Panc1 (cell line): ENCODE results near the gene PRICKLE3. TPM values are rescaled to one million over a fixed set of nuclear protein-coding genes. Genes with fewer than 3 reads are reported as not detected.
A peak's percentile ranks its signal among the peaks of the same experiment; 100 is the strongest.

ENCODE experiments used
- ATAC-seq: fragments of 200-7000 bp; cut with Tn5 transposase; 2 replicates; pipeline ENCODE4 v1.9.1; 2020; ENCODE audit warnings: mild to moderate bottlenecking, moderate library complexity
- BruUV-seq: library from RNA; stranded (reverse); fragments of 400-500 nt; replicated peaks from 2 replicates; lab custom pipeline; 2021; lab: Mats Ljungman, UMichigan
- CTCF ChIA-PET: fragments of 300-600 bp; sonication (Branson Sonifier 250); formaldehyde crosslinking; loops from one replicate; lab custom pipeline; 2022; ENCODE audit warnings: antibody characterized with exemption; lab: Charles Lee
- POLR2A ChIA-PET: fragments of 300-600 bp; sonication (Branson Sonifier 250); formaldehyde crosslinking; loops from one replicate; lab custom pipeline; 2022; ENCODE audit warnings: antibody characterized with exemption; lab: Charles Lee
- DNase-seq: peaks from one replicate; pipeline ENCODE4 v3.0.0-alpha.2; 2010; ENCODE audit warnings: low read depth, low spot score
- H3K27ac ChIP-seq: 2 replicates; pipeline ENCODE4 v1.5.1; 2011; ENCODE audit warnings: mild to moderate bottlenecking, low read length, inconsistent platforms
- H3K27me3 ChIP-seq: fragments of 200-500 bp; sonication (Bioruptor generic); 2 replicates; pipeline ENCODE4 v1.6.0; 2014; ENCODE audit warnings: low read length, inconsistent platforms; ENCODE audit not compliant: control insufficient read depth, insufficient read depth
- H3K36me3 ChIP-seq: fragments of 200-500 bp; sonication (Bioruptor generic); 2 replicates; pipeline ENCODE4 v1.5.1; 2014; ENCODE audit warnings: inconsistent platforms, mild to moderate bottlenecking, low read length, moderate library complexity; ENCODE audit not compliant: control insufficient read depth, insufficient read depth
- H3K4me1 ChIP-seq: 2 replicates; pipeline ENCODE4 v1.5.1; 2011; ENCODE audit warnings: inconsistent platforms, mild to moderate bottlenecking, low read length, moderate library complexity; ENCODE audit not compliant: control insufficient read depth, insufficient read depth
- H3K4me3 ChIP-seq, 2 experiments: 2 replicates each; pipeline ENCODE4 v1.5.1; 2011 to 2012; ENCODE audit warnings: low read depth in 2 of 2, low read length in 2 of 2, mild to moderate bottlenecking in 2 of 2, inconsistent platforms in 1 of 2, moderate library complexity in 1 of 2
- H3K9me3 ChIP-seq: fragments of 200-500 bp; sonication (Bioruptor generic); 2 replicates; pipeline ENCODE4 v1.5.1; 2014; ENCODE audit warnings: low read depth, mild to moderate bottlenecking, inconsistent platforms, low read length, moderate library complexity; ENCODE audit not compliant: control insufficient read depth, insufficient read depth
- POLR2AphosphoS5 ChIP-seq: IDR thresholded peaks from 2 replicates; pipeline ENCODE4 v1.6.1; 2012; ENCODE audit warnings: mild to moderate bottlenecking, low read depth, low read length, moderate library complexity
- SIN3A ChIP-seq: IDR thresholded peaks from 2 replicates; pipeline ENCODE4 v1.6.1; 2012; ENCODE audit warnings: low read depth, mild to moderate bottlenecking, low read length, moderate library complexity, borderline replicate concordance; ENCODE audit not compliant: insufficient read depth
- TCF7L2 ChIP-seq: IDR thresholded peaks from 2 replicates; pipeline ENCODE4 v1.6.1; 2011; ENCODE audit warnings: mild to moderate bottlenecking, low read depth, low read length, inconsistent platforms
- in situ Hi-C: cut with HindIII; loops from 2 replicates; pipeline ENCODE4 v1.10.0; 2016; ENCODE audit warnings: low sequenced_read_pairs, low pct_unique_long_range_greater_than_20kb
- intact Hi-C: fragments of 100-400 bp; cut with micrococcal nuclease; formaldehyde crosslinking; loops from one replicate; pipeline ENCODE4 v1.10.0; 2022; ENCODE audit not compliant: unreplicated experiment
- total RNA-seq: library from RNA; stranded (reverse); gene quantifications from one replicate; pipeline ENCODE4 v1.2.1, GENCODE V29; 2021; ENCODE audit not compliant: unreplicated experiment
- TF ChIP-seq, protein P1 (sequence below), 2 experiments: IDR thresholded peaks; 2 replicates each; pipeline ENCODE4 v1.6.1; 2011 to 2012; ENCODE audit warnings: low read depth in 2 of 2, control low read depth in 1 of 2, low read length in 1 of 2, mild to moderate bottlenecking in 1 of 2, moderate library complexity in 1 of 2; ENCODE audit not compliant: insufficient read depth in 1 of 2
- TF ChIP-seq, protein P2 (sequence below): fragments of 450-650 bp; IDR thresholded peaks from 2 replicates; pipeline ENCODE4 v1.5.1; 2017; ENCODE audit warnings: mild to moderate bottlenecking

Gene PRICKLE3
- total RNA-seq, 1 experiment from 2014 or later = 40.1 TPM

- 0 out of 2 replicates have a peak, but pooled peaks have one; percentile 19 for TF ChIP-seq TCF7L2
- TF ChIP-seq, protein P1, sequence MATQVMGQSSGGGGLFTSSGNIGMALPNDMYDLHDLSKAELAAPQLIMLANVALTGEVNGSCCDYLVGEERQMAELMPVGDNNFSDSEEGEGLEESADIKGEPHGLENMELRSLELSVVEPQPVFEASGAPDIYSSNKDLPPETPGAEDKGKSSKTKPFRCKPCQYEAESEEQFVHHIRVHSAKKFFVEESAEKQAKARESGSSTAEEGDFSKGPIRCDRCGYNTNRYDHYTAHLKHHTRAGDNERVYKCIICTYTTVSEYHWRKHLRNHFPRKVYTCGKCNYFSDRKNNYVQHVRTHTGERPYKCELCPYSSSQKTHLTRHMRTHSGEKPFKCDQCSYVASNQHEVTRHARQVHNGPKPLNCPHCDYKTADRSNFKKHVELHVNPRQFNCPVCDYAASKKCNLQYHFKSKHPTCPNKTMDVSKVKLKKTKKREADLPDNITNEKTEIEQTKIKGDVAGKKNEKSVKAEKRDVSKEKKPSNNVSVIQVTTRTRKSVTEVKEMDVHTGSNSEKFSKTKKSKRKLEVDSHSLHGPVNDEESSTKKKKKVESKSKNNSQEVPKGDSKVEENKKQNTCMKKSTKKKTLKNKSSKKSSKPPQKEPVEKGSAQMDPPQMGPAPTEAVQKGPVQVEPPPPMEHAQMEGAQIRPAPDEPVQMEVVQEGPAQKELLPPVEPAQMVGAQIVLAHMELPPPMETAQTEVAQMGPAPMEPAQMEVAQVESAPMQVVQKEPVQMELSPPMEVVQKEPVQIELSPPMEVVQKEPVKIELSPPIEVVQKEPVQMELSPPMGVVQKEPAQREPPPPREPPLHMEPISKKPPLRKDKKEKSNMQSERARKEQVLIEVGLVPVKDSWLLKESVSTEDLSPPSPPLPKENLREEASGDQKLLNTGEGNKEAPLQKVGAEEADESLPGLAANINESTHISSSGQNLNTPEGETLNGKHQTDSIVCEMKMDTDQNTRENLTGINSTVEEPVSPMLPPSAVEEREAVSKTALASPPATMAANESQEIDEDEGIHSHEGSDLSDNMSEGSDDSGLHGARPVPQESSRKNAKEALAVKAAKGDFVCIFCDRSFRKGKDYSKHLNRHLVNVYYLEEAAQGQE (IDR thresholded peaks at IDR 0.05; ENCODE audit: insufficient read depth in 1 of 2, low read depth in 2 of 2, low read length in 1 of 2) = no peak
- in situ Hi-C loops = no loop called here
- CTCF ChIA-PET = interaction anchor here (0.5 to 0.6 kb wide), 2 partner anchors 97 to 134 kb away, joined by 3 to 8 read pairs; no protein-coding TSS in a partner anchor
- no peaks in the 10 kb centered on the region for H3K9me3 ChIP-seq
- no peak overlapping the region for H3K4me3 ChIP-seq
- no peak for ATAC-seq
- no peaks in the 10 kb centered on the region for H3K36me3 ChIP-seq
- no TSS peak for BruUV-seq
- no peak overlapping the region for H3K27ac ChIP-seq
- no peaks in the 10 kb centered on the region for H3K27me3 ChIP-seq
- intact Hi-C loops = loop anchor here (5.0 kb wide), 1 partner anchor 84 kb away; no protein-coding TSS in a partner anchor
- H3K4me1 ChIP-seq = peaks cover 10% of the 10 kb centered on the region
- no peak for DNase-seq
- POLR2A ChIA-PET = no interaction called here
Observed at GRCh38 chrX:49193542-49193964, 7.4 kb upstream of the PRICKLE3 start.

GRCh38 chrX:49192722-49193328 is 6.7 kb upstream of the PRICKLE3 start:
- DNase-seq (no peak), ATAC-seq (no peak)
- no peak overlapping the region for H3K27ac ChIP-seq
- no peaks in the 10 kb centered on the region for H3K36me3 ChIP-seq
- TF ChIP-seq, protein P2, sequence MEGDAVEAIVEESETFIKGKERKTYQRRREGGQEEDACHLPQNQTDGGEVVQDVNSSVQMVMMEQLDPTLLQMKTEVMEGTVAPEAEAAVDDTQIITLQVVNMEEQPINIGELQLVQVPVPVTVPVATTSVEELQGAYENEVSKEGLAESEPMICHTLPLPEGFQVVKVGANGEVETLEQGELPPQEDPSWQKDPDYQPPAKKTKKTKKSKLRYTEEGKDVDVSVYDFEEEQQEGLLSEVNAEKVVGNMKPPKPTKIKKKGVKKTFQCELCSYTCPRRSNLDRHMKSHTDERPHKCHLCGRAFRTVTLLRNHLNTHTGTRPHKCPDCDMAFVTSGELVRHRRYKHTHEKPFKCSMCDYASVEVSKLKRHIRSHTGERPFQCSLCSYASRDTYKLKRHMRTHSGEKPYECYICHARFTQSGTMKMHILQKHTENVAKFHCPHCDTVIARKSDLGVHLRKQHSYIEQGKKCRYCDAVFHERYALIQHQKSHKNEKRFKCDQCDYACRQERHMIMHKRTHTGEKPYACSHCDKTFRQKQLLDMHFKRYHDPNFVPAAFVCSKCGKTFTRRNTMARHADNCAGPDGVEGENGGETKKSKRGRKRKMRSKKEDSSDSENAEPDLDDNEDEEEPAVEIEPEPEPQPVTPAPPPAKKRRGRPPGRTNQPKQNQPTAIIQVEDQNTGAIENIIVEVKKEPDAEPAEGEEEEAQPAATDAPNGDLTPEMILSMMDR = peak; percentile 86
- no peak for TF ChIP-seq SIN3A
- ChIA-PET POLR2A (interaction anchor here (0.7 kb wide), 1 partner anchor 8 kb away, joined by 3 read pairs; no protein-coding TSS in a partner anchor), CTCF (interaction anchor here (0.6 kb wide), 1 partner anchor 134 kb away, joined by 3 read pairs; no protein-coding TSS in a partner anchor)
- peaks cover 15% of the 10 kb centered on the region for H3K4me1 ChIP-seq
- no TSS peak for BruUV-seq
- H3K9me3 ChIP-seq = no peaks in the 10 kb centered on the region
- in situ Hi-C loops = no loop called here
- H3K4me3 ChIP-seq = no peak overlapping the region
- intact Hi-C loops = loop anchor here (5.0 kb wide), 1 partner anchor 84 kb away; no protein-coding TSS in a partner anchor
- H3K27me3 ChIP-seq = no peaks in the 10 kb centered on the region

DNA sequence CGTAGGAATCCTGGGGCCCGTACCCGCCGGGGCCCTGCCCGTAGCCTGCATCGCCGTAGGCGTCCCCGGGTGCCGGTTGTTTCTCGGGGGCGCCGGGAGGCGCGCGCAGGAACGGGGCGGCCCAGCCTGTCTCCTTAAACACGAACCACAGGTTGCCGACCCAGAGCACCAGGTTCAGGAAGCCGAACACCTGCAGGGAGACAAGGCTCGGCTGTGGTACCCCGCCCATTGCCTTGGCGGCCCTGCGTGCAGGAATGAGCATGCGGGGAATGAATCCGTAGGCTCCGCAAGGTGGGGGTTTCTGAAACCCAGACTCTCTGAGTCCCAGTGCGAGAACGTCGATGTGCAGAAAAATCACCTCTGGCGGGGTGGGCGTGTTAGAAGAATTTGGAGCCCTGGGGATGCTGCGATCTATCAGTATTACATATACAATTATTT is 5.4 kb upstream of the PRICKLE3 start:
- peaks cover 21% of the 10 kb centered on the region for H3K4me1 ChIP-seq
- in situ Hi-C loops = no loop called here
- BruUV-seq = no TSS peak
- peak overlapping the region; percentile 85 for H3K27ac ChIP-seq
- CTCF ChIA-PET = interaction anchor here (1.0 kb wide), 1 partner anchor 36 kb away, joined by 3 read pairs; no protein-coding TSS in a partner anchor
- H3K4me3 ChIP-seq = peak overlapping the region; percentile 74 to 75
- DNase-seq (no peak), ATAC-seq (peak; percentile 1; the same call in 1 of the 2 replicates)
- intact Hi-C loops = loop anchor here (5.0 kb wide), 1 partner anchor 86 kb away; no protein-coding TSS in a partner anchor
- H3K9me3 ChIP-seq = no peaks in the 10 kb centered on the region
- H3K36me3 ChIP-seq = no peaks in the 10 kb centered on the region
- no peaks in the 10 kb centered on the region for H3K27me3 ChIP-seq
- POLR2A ChIA-PET = interaction anchor here (0.7 kb wide), 1 partner anchor 1708 kb away, joined by 5 read pairs; no protein-coding TSS in a partner anchor
- no peak for TF ChIP-seq POLR2AphosphoS5
- no peak for TF ChIP-seq TCF7L2
- TF ChIP-seq SIN3A = no peak
- TF ChIP-seq, protein P2 = no peak
- TF ChIP-seq, protein P1 (IDR thresholded peaks at IDR 0.05; ENCODE audit: insufficient read depth in 1 of 2, low read depth in 2 of 2, low read length in 1 of 2) = no peak
